Measurements from ENCODE around the gene ZNF148. TPM values are rescaled to one million over a fixed set of nuclear protein-coding genes. Genes with fewer than 3 reads are reported as not detected.

Gene ZNF148
- total and polyA plus RNA-seq, 7 donors, result 4.8 to 42.5 (median 28.2) TPM

DNA sequence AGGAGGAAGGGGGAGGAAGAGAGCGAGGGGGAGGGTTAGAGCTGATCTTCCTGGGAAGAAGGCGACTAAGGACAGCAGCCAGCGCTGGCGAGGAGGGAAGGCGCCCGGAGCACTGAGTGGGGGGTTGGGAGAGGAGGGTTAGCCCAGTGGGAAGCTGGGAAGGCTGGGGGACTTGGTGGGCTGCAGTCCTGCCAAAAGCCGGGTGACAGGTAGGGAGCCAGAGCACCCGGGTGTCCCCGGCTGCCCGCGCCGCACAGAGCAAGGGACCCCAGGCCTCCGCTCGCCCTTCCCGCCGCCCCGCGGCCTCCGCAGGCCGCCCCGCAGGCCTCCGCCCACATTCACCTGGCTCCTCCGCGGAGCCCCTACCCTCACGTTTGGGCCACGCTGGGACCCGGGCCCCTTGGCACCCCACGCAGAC lies 163.0 kb downstream of the ZNF148 start:
- TF ChIP-seq EP300 (IDR thresholded peaks at IDR 0.05), result no peak
- TF ChIP-seq CTCF (IDR thresholded peaks at IDR 0.05), result no peak
- TF ChIP-seq POLR2AphosphoS5 (IDR thresholded peaks at IDR 0.05), result no peak
- no peak for TF ChIP-seq POLR2A (IDR thresholded peaks at IDR 0.05)
- WGBS, 2 donors, result 2 to 5% methylated on average over 28 of the region's 28 CpGs
- peaks cover 19 to 46% (median 20%) of the 10 kb centered on the region in 3 donors for H3K27me3 ChIP-seq
- H3K36me3 ChIP-seq, result no peaks in the 10 kb centered on the region
- intact Hi-C loops (cut with DNase I), result no loop called here
- peak overlapping the region; percentile 12 to 48 (median 42) for H3K4me3 ChIP-seq
- H3K9me3 ChIP-seq, result no peaks in the 10 kb centered on the region
- DNase-seq, result no peak
- peaks cover 0 to 14% (median 14%) of the 10 kb centered on the region in 4 donors for H3K4me1 ChIP-seq
- no peak overlapping the region for H3K27ac ChIP-seq

GRCh38 chr3:125211523-125212090 lies 163.5 kb downstream of the ZNF148 start:
- Histone ChIP-seq H3K36me3 (no peaks in the 10 kb centered on the region), H3K27me3 (peaks cover 19 to 46% (median 20%) of the 10 kb centered on the region in 3 donors), H3K9me3 (no peaks in the 10 kb centered on the region), H3K4me1 (peaks cover 0 to 14% (median 14%) of the 10 kb centered on the region in 4 donors), H3K4me3 (peak overlapping the region in 3 of 4 donors; percentile 36 to 48 (median 48)), H3K27ac (no peak overlapping the region)
- DNase-seq, result no peak
- 43 to 71% methylated on average over 11 of the region's 11 CpGs for WGBS, 2 donors
- intact Hi-C loops (cut with DNase I), result no loop called here
- TF ChIP-seq POLR2A (IDR thresholded peaks at IDR 0.05) (no peak), EP300 (IDR thresholded peaks at IDR 0.05) (no peak), CTCF (IDR thresholded peaks at IDR 0.05) (no peak), POLR2AphosphoS5 (IDR thresholded peaks at IDR 0.05) (no peak)

- TF ChIP-seq POLR2AphosphoS5 (IDR thresholded peaks at IDR 0.05) (no peak), CTCF (IDR thresholded peaks at IDR 0.05) (no peak), EP300 (IDR thresholded peaks at IDR 0.05) (no peak), POLR2A (IDR thresholded peaks at IDR 0.05) (no peak)
- no peak for DNase-seq
- Histone ChIP-seq H3K4me3 (no peak overlapping the region), H3K4me1 (peaks cover 0 to 14% (median 13%) of the 10 kb centered on the region in 4 donors), H3K27me3 (peaks cover 14 to 22% (median 18%) of the 10 kb centered on the region in 3 donors), H3K9me3 (peaks cover 0 to 4% (median 0%) of the 10 kb centered on the region in 4 donors), H3K36me3 (no peaks in the 10 kb centered on the region), H3K27ac (no peak overlapping the region)
- WGBS, 2 donors, result 100% methylated on average over 1 of the region's 1 CpG
- intact Hi-C loops (cut with DNase I), result no loop called here
Observed at GRCh38 chr3:125207949-125208568, 167.1 kb downstream of the ZNF148 start.

- intact Hi-C loops (cut with DNase I), result no loop called here
- Histone ChIP-seq H3K4me3 (no peak overlapping the region), H3K4me1 (peaks cover 0 to 9% (median 7%) of the 10 kb centered on the region in 4 donors), H3K36me3 (no peaks in the 10 kb centered on the region), H3K27ac (no peak overlapping the region), H3K27me3 (peaks cover 9 to 16% (median 13%) of the 10 kb centered on the region in 3 donors), H3K9me3 (peaks cover 0 to 4% (median 0%) of the 10 kb centered on the region in 4 donors)
- WGBS, 2 donors, result 30 to 76% methylated on average over 7 of the region's 7 CpGs
- TF ChIP-seq CTCF (IDR thresholded peaks at IDR 0.05) (no peak), POLR2A (IDR thresholded peaks at IDR 0.05) (no peak), POLR2AphosphoS5 (IDR thresholded peaks at IDR 0.05) (no peak), EP300 (IDR thresholded peaks at IDR 0.05) (no peak)
- no peak for DNase-seq
Observed at GRCh38 chr3:125207507-125207906, 167.6 kb downstream of the ZNF148 start.

Measured in sigmoid colon (tissue), 7 donors.